Neural progenitor cell (in vitro differentiated cells): ENCODE measurements around the gene SCGB3A1. TPM values are rescaled to one million over a fixed set of nuclear protein-coding genes. Genes with fewer than 3 reads are reported as not detected.

Experiments
- DNase-seq: peaks from one replicate; pipeline ENCODE4 v3.0.0-alpha.2; 2016; ENCODE audit warnings: low spot score
- H2AFZ ChIP-seq: fragments of 200-600 bp; sonication (generic); replicated peaks from 2 replicates; pipeline ENCODE4 v1.6.1; 2016; ENCODE audit warnings: antibody characterized with exemption
- H3F3A ChIP-seq: fragments of 200-600 bp; sonication (generic); 2 replicates; pipeline ENCODE4 v1.6.1; 2016; ENCODE audit warnings: antibody characterized with exemption, low read depth
- H3K27ac ChIP-seq: fragments of 200-600 bp; sonication (generic); 2 replicates; pipeline ENCODE4 v1.5.1; 2016; ENCODE audit warnings: mild to moderate bottlenecking
- H3K27me3 ChIP-seq: fragments of 200-600 bp; sonication (generic); 2 replicates; pipeline ENCODE4 v1.6.1; 2016; ENCODE audit warnings: mild to moderate bottlenecking, moderate library complexity
- H3K36me3 ChIP-seq: fragments of 200-600 bp; sonication (generic); 2 replicates; pipeline ENCODE4 v1.5.1; 2016
- H3K4me1 ChIP-seq: fragments of 200-600 bp; sonication (generic); 2 replicates; pipeline ENCODE4 v1.6.1; 2016; ENCODE audit warnings: mixed run types
- H3K4me2 ChIP-seq: fragments of 200-600 bp; sonication (generic); 2 replicates; pipeline ENCODE4 v1.6.1; 2016
- H3K4me3 ChIP-seq: fragments of 200-600 bp; sonication (generic); 2 replicates; pipeline ENCODE4 v1.5.1; 2016
- H3K79me2 ChIP-seq: fragments of 200-600 bp; sonication (generic); 2 replicates; pipeline ENCODE4 v1.6.1; 2016; ENCODE audit warnings: low read depth
- H3K9ac ChIP-seq: fragments of 200-600 bp; sonication (generic); 2 replicates; pipeline ENCODE4 v1.6.1; 2016
- H3K9me3 ChIP-seq: fragments of 200-600 bp; sonication (generic); 2 replicates; pipeline ENCODE4 v1.5.1; 2016; ENCODE audit warnings: low read depth
- H4K20me1 ChIP-seq: fragments of 200-600 bp; sonication (generic); 2 replicates; pipeline ENCODE4 v1.6.1; 2016; ENCODE audit warnings: low read depth
- H3K27ac Mint-ChIP-seq: 3 replicates; pipeline ENCODE4 v1.8.0; 2021; ENCODE audit warnings: mixed read lengths
- H3K27me3 Mint-ChIP-seq: 2 replicates; pipeline ENCODE4 v1.8.0; 2022; ENCODE audit warnings: low read depth, mild to moderate bottlenecking, inconsistent platforms, moderate library complexity, mixed read lengths; ENCODE audit not compliant: insufficient read depth
- H3K36me3 Mint-ChIP-seq: 3 replicates; pipeline ENCODE4 v1.8.0; 2021; ENCODE audit warnings: mixed read lengths
- H3K4me1 Mint-ChIP-seq: 3 replicates; pipeline ENCODE4 v1.8.0; 2021; ENCODE audit warnings: mixed read lengths
- H3K4me3 Mint-ChIP-seq: 3 replicates; pipeline ENCODE4 v1.8.0; 2021; ENCODE audit warnings: mild to moderate bottlenecking, moderate library complexity, mixed read lengths
- H3K9me3 Mint-ChIP-seq: 3 replicates; pipeline ENCODE4 v1.8.0; 2020; ENCODE audit warnings: mixed read lengths
- EZH2 ChIP-seq: fragments of 200-600 bp; sonication (generic); IDR thresholded peaks from 2 replicates; pipeline ENCODE4 v1.6.1; 2017; ENCODE audit warnings: antibody characterized with exemption, mild to moderate bottlenecking, moderate library complexity
- EZH2phosphoT487 ChIP-seq: fragments of 200-600 bp; sonication (generic); IDR thresholded peaks from 2 replicates; pipeline ENCODE4 v1.6.1; 2017; ENCODE audit warnings: antibody characterized with exemption
- total RNA-seq: library from RNA; depleted of rRNA; stranded (reverse); fragments of >200 nt; gene quantifications from 2 replicates; pipeline ENCODE4 v1.2.3, GENCODE V29; 2015; ENCODE audit warnings: low replicate concordance
- TF ChIP-seq, protein P1 (sequence below): fragments of 200-600 bp; sonication (generic); IDR thresholded peaks from 2 replicates; pipeline ENCODE4 v1.5.1; 2017; ENCODE audit warnings: antibody characterized with exemption, mild to moderate bottlenecking

The SCGB3A1 gene
- total RNA-seq, 1 donor from 2014 or later = not detected

DNA sequence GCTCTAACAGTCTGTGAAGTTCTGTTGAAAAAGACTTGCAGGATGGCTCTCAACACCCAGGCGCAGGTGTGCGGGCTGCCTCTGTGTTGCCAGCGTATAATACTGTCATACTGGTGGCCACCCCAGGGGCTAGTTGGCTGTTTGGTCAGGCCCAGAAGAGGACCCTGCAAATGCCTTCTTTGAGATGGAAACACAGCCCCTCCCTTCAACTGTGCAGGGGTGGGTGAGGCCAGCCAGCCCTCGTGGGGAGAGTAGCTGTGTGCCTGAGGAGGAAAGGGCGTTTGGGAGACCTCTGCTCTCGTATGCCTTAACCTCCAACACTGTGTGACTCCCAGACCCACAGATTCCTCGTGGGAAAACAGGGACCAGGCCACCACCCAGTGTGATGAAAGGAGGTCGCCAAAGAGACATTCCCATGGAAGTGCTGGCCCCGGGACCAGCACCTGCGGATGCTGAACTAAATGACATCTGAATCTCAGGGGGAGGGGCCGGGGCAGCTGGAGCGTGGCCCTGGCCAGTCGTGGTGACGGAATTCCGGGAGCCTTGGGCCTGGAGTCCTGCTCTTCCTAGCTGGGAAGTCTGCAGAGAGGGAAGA, 11.3 kb upstream of the SCGB3A1 start:
- H4K20me1 ChIP-seq = no peaks in the 10 kb centered on the region
- H3F3A ChIP-seq = no peaks in the 10 kb centered on the region
- no peaks in the 10 kb centered on the region for H3K27me3 ChIP-seq
- H3K79me2 ChIP-seq = no peaks in the 10 kb centered on the region
- H2AFZ ChIP-seq = no peak overlapping the region
- H3K9ac ChIP-seq = no peak overlapping the region
- DNase-seq = no peak
- H3K27me3 Mint-ChIP-seq = peaks cover 5% of the 10 kb centered on the region
- no peak overlapping the region for H3K4me3 ChIP-seq
- H3K27ac Mint-ChIP-seq = no peak overlapping the region
- TF ChIP-seq EZH2 = no peak
- TF ChIP-seq, protein P1, sequence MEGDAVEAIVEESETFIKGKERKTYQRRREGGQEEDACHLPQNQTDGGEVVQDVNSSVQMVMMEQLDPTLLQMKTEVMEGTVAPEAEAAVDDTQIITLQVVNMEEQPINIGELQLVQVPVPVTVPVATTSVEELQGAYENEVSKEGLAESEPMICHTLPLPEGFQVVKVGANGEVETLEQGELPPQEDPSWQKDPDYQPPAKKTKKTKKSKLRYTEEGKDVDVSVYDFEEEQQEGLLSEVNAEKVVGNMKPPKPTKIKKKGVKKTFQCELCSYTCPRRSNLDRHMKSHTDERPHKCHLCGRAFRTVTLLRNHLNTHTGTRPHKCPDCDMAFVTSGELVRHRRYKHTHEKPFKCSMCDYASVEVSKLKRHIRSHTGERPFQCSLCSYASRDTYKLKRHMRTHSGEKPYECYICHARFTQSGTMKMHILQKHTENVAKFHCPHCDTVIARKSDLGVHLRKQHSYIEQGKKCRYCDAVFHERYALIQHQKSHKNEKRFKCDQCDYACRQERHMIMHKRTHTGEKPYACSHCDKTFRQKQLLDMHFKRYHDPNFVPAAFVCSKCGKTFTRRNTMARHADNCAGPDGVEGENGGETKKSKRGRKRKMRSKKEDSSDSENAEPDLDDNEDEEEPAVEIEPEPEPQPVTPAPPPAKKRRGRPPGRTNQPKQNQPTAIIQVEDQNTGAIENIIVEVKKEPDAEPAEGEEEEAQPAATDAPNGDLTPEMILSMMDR = no peak
- TF ChIP-seq EZH2phosphoT487 = no peak
- peaks cover 3% of the 10 kb centered on the region for H3K4me1 Mint-ChIP-seq
- H3K4me1 ChIP-seq = no peaks in the 10 kb centered on the region
- no peak overlapping the region for H3K4me3 Mint-ChIP-seq
- no peaks in the 10 kb centered on the region for H3K9me3 ChIP-seq
- no peaks in the 10 kb centered on the region for H3K36me3 ChIP-seq
- H3K4me2 ChIP-seq = no peak overlapping the region
- H3K27ac ChIP-seq = no peak overlapping the region
- no peaks in the 10 kb centered on the region for H3K36me3 Mint-ChIP-seq
- H3K9me3 Mint-ChIP-seq = peaks cover 2% of the 10 kb centered on the region

DNA sequence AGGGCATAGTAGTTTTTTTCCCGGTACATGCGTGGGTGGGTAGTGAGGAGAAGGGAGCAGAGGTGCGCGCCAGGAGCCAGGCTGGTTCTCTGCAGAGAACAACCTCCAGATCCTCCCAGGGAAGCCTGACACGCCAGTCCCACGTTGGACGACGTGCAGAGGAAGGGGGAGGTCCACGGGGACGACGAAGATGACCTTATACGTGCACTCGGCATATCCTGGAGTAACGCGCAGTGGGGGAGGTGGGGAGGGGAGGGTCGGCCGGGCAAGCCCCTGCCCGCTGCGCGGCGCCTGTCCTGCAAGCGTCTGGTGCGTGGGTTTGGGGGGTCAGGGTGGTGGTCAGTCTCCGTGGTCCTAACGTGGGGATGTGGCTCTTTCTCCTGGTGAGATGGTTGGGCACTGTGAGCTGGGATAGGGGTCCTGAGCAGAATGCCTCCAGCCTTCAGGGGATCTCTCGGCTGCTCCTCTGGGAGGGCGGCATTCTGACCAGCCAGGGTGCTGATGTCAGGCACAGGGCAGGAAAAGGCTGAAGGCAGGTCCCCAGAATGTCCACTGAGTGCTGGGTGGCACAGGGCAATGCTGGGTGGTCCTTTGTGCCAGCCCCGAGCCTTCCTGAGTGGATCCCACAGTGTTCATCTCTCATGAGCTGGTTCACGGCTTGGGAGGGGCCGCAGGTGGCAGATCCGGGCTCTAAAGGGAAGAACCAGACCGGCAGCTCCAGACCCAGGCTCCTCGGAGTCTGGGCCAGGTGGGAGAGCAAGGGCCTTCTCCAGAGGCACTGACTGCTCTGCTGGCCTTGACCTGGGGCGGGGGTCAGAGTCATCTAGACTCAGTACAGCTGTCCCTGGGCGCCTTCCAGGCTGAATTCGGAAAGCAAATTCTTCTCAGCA, 10.5 kb upstream of the SCGB3A1 start:
- no peak overlapping the region for H3K27ac Mint-ChIP-seq

DNA sequence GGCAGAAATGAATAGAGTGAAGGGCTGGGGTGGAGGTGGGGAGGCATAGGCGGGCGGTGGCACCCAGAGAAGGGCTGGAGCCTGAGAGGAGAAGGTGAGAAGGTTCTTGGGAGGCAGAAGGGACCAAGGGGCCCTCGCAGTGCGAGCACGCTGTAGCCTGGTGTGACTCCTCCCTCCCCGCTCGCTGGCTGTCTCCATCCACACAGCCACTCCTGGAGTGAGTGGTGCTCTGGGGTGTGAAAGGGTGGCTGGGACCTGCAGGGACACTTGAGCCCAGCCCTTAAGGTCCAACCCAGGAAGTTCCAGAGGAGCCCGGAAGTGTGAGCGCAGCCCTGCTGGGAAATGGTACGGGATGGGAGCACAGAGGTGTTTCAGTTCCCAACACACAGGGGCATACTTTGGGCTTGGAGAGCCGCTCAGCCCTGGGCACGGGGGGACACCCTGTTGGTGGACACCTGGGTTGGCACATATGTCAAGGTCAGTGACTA, 9.3 kb upstream of the SCGB3A1 start:
- no peaks in the 10 kb centered on the region for H4K20me1 ChIP-seq
- TF ChIP-seq, protein P1 = no peak
- no peak for TF ChIP-seq EZH2phosphoT487
- no peak for TF ChIP-seq EZH2
- no peak for DNase-seq

More for the DNA sequence above, 10.5 kb upstream of the SCGB3A1 start:
- no peak overlapping the region for H2AFZ ChIP-seq
- H3K9me3 Mint-ChIP-seq = peaks cover 2% of the 10 kb centered on the region
- peaks cover 9% of the 10 kb centered on the region for H3K27me3 Mint-ChIP-seq
- no peak for DNase-seq
- H3K36me3 Mint-ChIP-seq = no peaks in the 10 kb centered on the region
- H3K4me3 Mint-ChIP-seq = no peak overlapping the region
- H3K4me2 ChIP-seq = no peak overlapping the region
- H3K27me3 ChIP-seq = no peaks in the 10 kb centered on the region
- H3K4me1 Mint-ChIP-seq = peaks cover 3% of the 10 kb centered on the region
- H4K20me1 ChIP-seq = no peaks in the 10 kb centered on the region
- no peaks in the 10 kb centered on the region for H3K36me3 ChIP-seq
- H3K79me2 ChIP-seq = no peaks in the 10 kb centered on the region
- no peak overlapping the region for H3K27ac ChIP-seq
- H3K4me1 ChIP-seq = no peaks in the 10 kb centered on the region
- TF ChIP-seq, protein P1 = no peak
- TF ChIP-seq EZH2phosphoT487 (no peak), EZH2 (no peak)
- H3K9ac ChIP-seq = no peak overlapping the region
- H3K9me3 ChIP-seq = no peaks in the 10 kb centered on the region
- no peaks in the 10 kb centered on the region for H3F3A ChIP-seq
- no peak overlapping the region for H3K4me3 ChIP-seq

More for the DNA sequence above, 9.3 kb upstream of the SCGB3A1 start:
- Histone ChIP-seq H3K4me2 (no peak overlapping the region), H3K36me3 (no peaks in the 10 kb centered on the region), H3K4me1 (no peaks in the 10 kb centered on the region), H2AFZ (no peak overlapping the region), H3F3A (no peaks in the 10 kb centered on the region), H3K9me3 (no peaks in the 10 kb centered on the region), H3K9ac (no peak overlapping the region), H3K27me3 (no peaks in the 10 kb centered on the region), H3K79me2 (no peaks in the 10 kb centered on the region), H3K4me3 (no peak overlapping the region), H3K27ac (no peak overlapping the region)
- Mint-ChIP-seq H3K27me3 (peaks cover 7% of the 10 kb centered on the region), H3K4me1 (peaks cover 3% of the 10 kb centered on the region), H3K4me3 (no peak overlapping the region), H3K36me3 (no peaks in the 10 kb centered on the region), H3K9me3 (peaks cover 2% of the 10 kb centered on the region), H3K27ac (peak overlapping the region; percentile 74)
